IMR-90 (cell line): ENCODE data around the gene NEU1. TPM values are rescaled to one million over a fixed set of nuclear protein-coding genes. Genes with fewer than 3 reads are reported as not detected.

ENCODE experiments used
- ATAC-seq: fragments of 200-7000 bp; cut with Tn5 transposase; 2 replicates; pipeline ENCODE4 v1.9.1; 2020; ENCODE audit warnings: low read depth, mild to moderate bottlenecking, moderate library complexity
- BruUV-seq: library from RNA; stranded (reverse); fragments of 400-500 nt; replicated peaks from 2 replicates; lab custom pipeline; 2021; lab: Mats Ljungman, UMichigan
- CTCF ChIA-PET: fragments of 300-600 bp; formaldehyde crosslinking; extraction: SDS; loops from one replicate; lab custom pipeline; 2021; ENCODE audit warnings: antibody characterized with exemption; lab: Yijun Ruan, JAX
- POLR2A ChIA-PET: fragments of 300-600 bp; sonication (Branson Sonifier 250); formaldehyde crosslinking; loops from one replicate; lab custom pipeline; 2022; ENCODE audit warnings: antibody characterized with exemption; ENCODE audit not compliant: unreplicated experiment; lab: Charles Lee
- DNase-seq: peaks from one replicate; pipeline ENCODE4 v3.0.0; 2013
- H2AFZ ChIP-seq: replicated peaks from 2 replicates; pipeline ENCODE3; 2013; ENCODE audit warnings: low read length, mild to moderate bottlenecking; ENCODE audit not compliant: poor library complexity
- H2AK5ac ChIP-seq: 2 replicates; pipeline ENCODE4 v1.6.1; 2013; ENCODE audit warnings: low read depth, low read length, inconsistent platforms
- H2AK9ac ChIP-seq: replicated peaks from 2 replicates; pipeline ENCODE3; 2013; ENCODE audit warnings: mild to moderate bottlenecking, low read depth, low read length, moderate library complexity; ENCODE audit not compliant: poor library complexity
- H2BK120ac ChIP-seq: 2 replicates; pipeline ENCODE4 v1.6.1; 2013; ENCODE audit warnings: low read depth, low read length, inconsistent platforms
- H2BK15ac ChIP-seq: 3 replicates; pipeline ENCODE4 v1.6.1; 2013; ENCODE audit warnings: low read depth, low read length, inconsistent platforms
- H2BK20ac ChIP-seq: 2 replicates; pipeline ENCODE4 v1.6.1; 2013; ENCODE audit warnings: low read depth, mild to moderate bottlenecking, inconsistent platforms, low read length, moderate library complexity
- H2BK5ac ChIP-seq: 2 replicates; pipeline ENCODE4 v1.6.1; 2013; ENCODE audit warnings: mild to moderate bottlenecking, low read depth, low read length, inconsistent platforms; ENCODE audit not compliant: poor library complexity, severe bottlenecking
- H3K14ac ChIP-seq: replicated peaks from 2 replicates; pipeline ENCODE4 v1.6.1; 2013; ENCODE audit warnings: low read depth, low read length, inconsistent platforms
- H3K18ac ChIP-seq: 2 replicates; pipeline ENCODE4 v1.6.1; 2013; ENCODE audit warnings: low read depth, low read length, control low read depth
- H3K23ac ChIP-seq: 2 replicates; pipeline ENCODE4 v1.6.1; 2013; ENCODE audit warnings: low read depth, low read length, inconsistent platforms
- H3K27ac ChIP-seq: 2 replicates; pipeline ENCODE4 v1.5.1; 2013; ENCODE audit warnings: mild to moderate bottlenecking, control low read depth, low read length; ENCODE audit not compliant: insufficient read depth
- H3K27me3 ChIP-seq: 2 replicates; pipeline ENCODE4 v1.6.1; 2013; ENCODE audit warnings: low read length; ENCODE audit not compliant: control insufficient read depth, insufficient read depth
- H3K36me3 ChIP-seq: 2 replicates; pipeline ENCODE4 v1.6.1; 2013; ENCODE audit warnings: low read length, mixed read lengths; ENCODE audit not compliant: control insufficient read depth, insufficient read depth
- H3K4ac ChIP-seq: 2 replicates; pipeline ENCODE4 v1.6.1; 2013; ENCODE audit warnings: low read depth, low read length, inconsistent platforms
- H3K4me1 ChIP-seq: 2 replicates; pipeline ENCODE4 v1.6.1; 2013; ENCODE audit warnings: low read length, mixed read lengths; ENCODE audit not compliant: control insufficient read depth, insufficient read depth
- H3K4me2 ChIP-seq: 2 replicates; pipeline ENCODE4 v1.6.1; 2013; ENCODE audit warnings: low read depth, mild to moderate bottlenecking, control low read depth, low read length, moderate library complexity
- H3K4me3 ChIP-seq: 2 replicates; pipeline ENCODE4 v1.5.1; 2013; ENCODE audit warnings: low read depth, mild to moderate bottlenecking, control low read depth, low read length, moderate library complexity; ENCODE audit not compliant: insufficient read depth
- H3K56ac ChIP-seq: 2 replicates; pipeline ENCODE4 v1.6.1; 2013; ENCODE audit warnings: low read length, inconsistent platforms; ENCODE audit not compliant: insufficient read depth; ENCODE audit errors: extremely low read depth
- H3K79me1 ChIP-seq, 2 experiments: 2 replicates each; pipeline ENCODE4 v1.6.1; 2013; ENCODE audit warnings: low read length in 2 of 2, inconsistent platforms in 1 of 2, low read depth in 1 of 2
- H3K9ac ChIP-seq: 2 replicates; pipeline ENCODE4 v1.6.1; 2013; ENCODE audit warnings: low read depth, low read length, control low read depth
- H3K9me1 ChIP-seq: 2 replicates; pipeline ENCODE4 v1.6.1; 2013; ENCODE audit warnings: low read length, inconsistent platforms; ENCODE audit not compliant: insufficient read depth
- H3K9me3 ChIP-seq: 2 replicates; pipeline ENCODE4 v1.6.1; 2013; ENCODE audit warnings: low read length; ENCODE audit not compliant: control insufficient read depth, insufficient read depth
- H4K20me1 ChIP-seq: 2 replicates; pipeline ENCODE4 v1.6.1; 2013; ENCODE audit warnings: low read length, inconsistent platforms; ENCODE audit not compliant: insufficient read depth
- H4K5ac ChIP-seq: 2 replicates; pipeline ENCODE4 v1.6.1; 2013; ENCODE audit warnings: mild to moderate bottlenecking, low read depth, low read length, control low read depth
- H4K8ac ChIP-seq, 2 experiments: 2 replicates each; pipeline ENCODE4 v1.6.1; 2013; ENCODE audit warnings: low read depth in 2 of 2, low read length in 2 of 2, control low read depth in 1 of 2, inconsistent platforms in 1 of 2
- H4K91ac ChIP-seq: 2 replicates; pipeline ENCODE4 v1.6.1; 2013; ENCODE audit warnings: low read depth, low read length, inconsistent platforms; ENCODE audit not compliant: insufficient read depth
- MXI1 ChIP-seq: IDR thresholded peaks from 2 replicates; pipeline ENCODE4 v1.6.1; 2012; ENCODE audit warnings: low read depth, mild to moderate bottlenecking, low read length, moderate library complexity, borderline replicate concordance
- POLR2A ChIP-seq: IDR thresholded peaks from 2 replicates; pipeline ENCODE4 v1.6.1; 2012; ENCODE audit warnings: mild to moderate bottlenecking, low read depth, low read length
- SMC3 ChIP-seq: fragments of 150-350 bp; IDR thresholded peaks from 2 replicates; pipeline ENCODE4 v1.6.1; 2016; ENCODE audit warnings: low read depth, mild to moderate bottlenecking, antibody characterized with exemption, low read length, moderate library complexity
- WGBS, 2 experiments: methylation state at CpG; one replicate each; pipeline versions ENCODE4 v1.1.5 to v1.1.7; 2013; ENCODE audit warnings: missing lambda C conversion rate in 2 of 2; ENCODE audit not compliant: insufficient read length in 1 of 2; ENCODE audit errors: extremely low coverage in 2 of 2; 5-methylcytosine and 5-hydroxymethylcytosine counted together
- dilution Hi-C: fragments of 300-500 bp; cut with HindIII; formaldehyde crosslinking; loops from one replicate; pipeline ENCODE4 v1.14.3; 2018; ENCODE audit warnings: low sequenced_read_pairs; ENCODE audit not compliant: unreplicated experiment
- in situ Hi-C: fragments of 300-500 bp; cut with MboI; formaldehyde crosslinking; loops from 3 replicates; pipeline ENCODE4 v1.14.3; 2019; ENCODE audit warnings: low sequenced_read_pairs, inconsistent platforms, mixed read lengths
- intact Hi-C: fragments of 100-400 bp; cut with micrococcal nuclease; formaldehyde crosslinking; loops from 2 replicates; pipeline ENCODE4 v1.10.0; 2022
- polyA plus RNA-seq, 3 experiments: library from polyadenylated mRNA; depleted of rRNA; stranded (reverse); fragments of >200 nt; gene quantifications; 2 replicates each; pipeline ENCODE4 v1.2.3, GENCODE V29; 2012; ENCODE audit warnings: low replicate concordance in 1 of 3
- total RNA-seq: library from RNA; depleted of rRNA; stranded (reverse); fragments of >200 nt; gene quantifications from 2 replicates; pipeline ENCODE4 v1.2.3, GENCODE V29; 2012
- TF ChIP-seq, protein P1 (sequence below): fragments of 150-350 bp; IDR thresholded peaks from 2 replicates; pipeline ENCODE4 v1.6.1; 2016; ENCODE audit warnings: low read depth, mild to moderate bottlenecking, low read length, moderate library complexity, borderline replicate concordance

NEU1 gene
- total and polyA plus RNA-seq, 2 of the 4 experiments (the other 2 are of a cell fraction): 28.5 to 36.2 TPM

DNA sequence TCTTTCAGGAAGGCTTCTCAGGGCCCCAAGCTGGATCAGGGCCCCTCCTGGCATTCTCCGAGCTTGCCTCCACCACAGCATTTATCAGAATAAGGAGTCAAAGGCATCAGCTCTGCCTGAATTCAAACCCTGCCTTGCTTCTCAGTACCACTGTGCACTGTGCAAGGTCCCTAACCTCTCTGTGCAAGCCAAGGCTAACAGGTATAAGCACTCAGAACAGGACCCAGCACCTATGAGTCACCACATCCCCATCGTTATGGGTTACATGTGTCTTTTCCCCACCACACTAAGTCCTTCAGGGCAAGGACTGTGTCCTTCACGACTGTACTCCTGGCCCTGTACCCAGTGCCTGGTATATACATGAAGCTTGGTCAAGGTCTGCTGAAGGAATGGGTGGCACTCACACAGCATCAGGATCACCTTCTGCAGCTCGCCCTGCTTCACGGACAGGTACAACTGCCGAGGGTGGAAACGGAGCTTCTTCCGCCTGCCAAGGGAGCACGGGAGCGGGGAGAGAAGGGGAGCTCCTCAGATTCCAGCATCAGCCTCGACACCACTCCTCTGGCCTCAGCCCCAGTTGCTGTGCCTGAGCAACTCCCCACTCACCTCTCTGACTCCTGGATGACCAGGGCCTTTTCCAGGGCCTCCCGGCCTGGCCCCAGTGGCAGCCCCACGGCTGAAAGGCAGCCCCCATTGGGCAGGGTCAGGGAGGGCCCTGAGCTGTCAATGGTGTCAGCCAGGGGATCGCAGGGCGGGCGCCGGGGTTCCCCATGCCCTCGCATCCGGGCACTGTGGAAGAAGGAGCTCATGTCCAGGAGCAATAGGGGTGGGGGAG, 24.8 kb upstream of the NEU1 start:
- DNase-seq (no peak), ATAC-seq (no peak)
- Histone ChIP-seq H2AFZ (no peak overlapping the region), H3K79me1 (no peaks in the 10 kb centered on the region), H3K9me3 (no peaks in the 10 kb centered on the region), H3K27ac (no peak overlapping the region), H2BK15ac (no peak overlapping the region), H3K4ac (no peak overlapping the region), H3K23ac (no peak overlapping the region), H3K4me2 (no peak overlapping the region), H3K4me1 (no peaks in the 10 kb centered on the region), H3K36me3 (peaks cover 70% of the 10 kb centered on the region), H3K14ac (no peak overlapping the region), H4K20me1 (no peaks in the 10 kb centered on the region; the same call in 1 of the 2 replicates), H2AK5ac (no peak overlapping the region), H2BK5ac (no peak overlapping the region), H4K5ac (no peak overlapping the region), H3K9ac (no peak overlapping the region), H4K8ac (no peak overlapping the region), H3K56ac (no peak overlapping the region), H2BK120ac (no peak overlapping the region), H3K27me3 (no peaks in the 10 kb centered on the region), H2BK20ac (no peak overlapping the region), H3K9me1 (0 out of 2 replicates have a peak, but pooled peaks cover 2% of the 10 kb centered on the region), H2AK9ac (no peak overlapping the region), H3K18ac (no peak overlapping the region), H4K91ac (no peak overlapping the region), H3K4me3 (no peak overlapping the region)
- WGBS, 2 experiments: 95% methylated on average over 10 of the region's 19 CpGs; no CpG with 5 or more reads in 1 of the 2 experiments
- BruUV-seq: no TSS peak
- in situ Hi-C loops (no loop called here), dilution Hi-C loops (no loop called here), intact Hi-C loops (loop anchor here (1.0 kb wide), 1 partner anchor 207 kb away; no protein-coding TSS in a partner anchor)
- POLR2A ChIA-PET: no interaction called here
- CTCF ChIA-PET: no interaction called here
- no peak for TF ChIP-seq SMC3
- TF ChIP-seq, protein P1, sequence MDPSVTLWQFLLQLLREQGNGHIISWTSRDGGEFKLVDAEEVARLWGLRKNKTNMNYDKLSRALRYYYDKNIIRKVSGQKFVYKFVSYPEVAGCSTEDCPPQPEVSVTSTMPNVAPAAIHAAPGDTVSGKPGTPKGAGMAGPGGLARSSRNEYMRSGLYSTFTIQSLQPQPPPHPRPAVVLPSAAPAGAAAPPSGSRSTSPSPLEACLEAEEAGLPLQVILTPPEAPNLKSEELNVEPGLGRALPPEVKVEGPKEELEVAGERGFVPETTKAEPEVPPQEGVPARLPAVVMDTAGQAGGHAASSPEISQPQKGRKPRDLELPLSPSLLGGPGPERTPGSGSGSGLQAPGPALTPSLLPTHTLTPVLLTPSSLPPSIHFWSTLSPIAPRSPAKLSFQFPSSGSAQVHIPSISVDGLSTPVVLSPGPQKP: no peak
- no peak for TF ChIP-seq POLR2A
- no peak for TF ChIP-seq MXI1
